B cell (primary cell): ENCODE data around the gene MRPL32. TPM values are rescaled to one million over a fixed set of nuclear protein-coding genes. Genes with fewer than 3 reads are reported as not detected.

ENCODE experiments used
- ATAC-seq: fragments of 200-7000 bp; cut with Tn5 transposase; one replicate; pipeline ENCODE4 v1.10.0; 2021; ENCODE audit warnings: low read depth, mild to moderate bottlenecking, moderate number of reproducible peaks, moderate library complexity
- CTCF ChIA-PET: fragments of 350-600 bp; sonication (Branson Sonifier 250); formaldehyde crosslinking; loops from one replicate; lab custom pipeline; 2021; ENCODE audit warnings: antibody characterized with exemption, inconsistent platforms; lab: Charles Lee
- POLR2A ChIA-PET: fragments of 350-600 bp; sonication (Branson Sonifier 250); formaldehyde crosslinking; loops from one replicate; lab custom pipeline; 2021; ENCODE audit warnings: antibody characterized with exemption; lab: Charles Lee
- DNase-seq: peaks from one replicate; pipeline ENCODE4 v3.0.0; 2013
- H2AFZ ChIP-seq: 2 replicates; pipeline ENCODE4 v1.6.1; 2012; ENCODE audit warnings: mild to moderate bottlenecking, low read depth, low read length; ENCODE audit not compliant: insufficient read depth, poor library complexity, severe bottlenecking
- H3K27ac ChIP-seq, 2 donors: 1 replicate in 1 of 2; 2 replicates in 1 of 2; pipeline ENCODE4 v1.5.1; 2012 to 2013; ENCODE audit warnings: low read length in 2 of 2, mild to moderate bottlenecking in 2 of 2, moderate library complexity in 1 of 2
- H3K27me3 ChIP-seq, 4 experiments: fragments of 200-600 bp in 1 of 4; sonication (generic) in 1 of 4; replicated peaks in 1 of 4; 1 replicate in 2 of 4; 2 replicates in 2 of 4; pipeline versions ENCODE4 v1.6.1 to v1.7.0; 2013 to 2016; ENCODE audit warnings: low read length in 3 of 4, mild to moderate bottlenecking in 2 of 4, mixed read lengths in 1 of 4, moderate library complexity in 1 of 4; ENCODE audit not compliant: insufficient read depth in 4 of 4, control insufficient read depth in 3 of 4; ENCODE audit errors: control extremely low read depth in 1 of 4
- H3K36me3 ChIP-seq, 2 experiments: replicated peaks in 1 of 2; 1 replicate in 1 of 2; 2 replicates in 1 of 2; pipeline versions ENCODE4 v1.6.1 to v1.7.1; 2013; ENCODE audit warnings: low read length in 1 of 2; ENCODE audit not compliant: insufficient read depth in 2 of 2, control insufficient read depth in 1 of 2; ENCODE audit errors: control extremely low read depth in 1 of 2, extremely low read depth in 1 of 2
- H3K4me1 ChIP-seq, 2 donors: fragments of 200-600 bp in 1 of 2; sonication (generic) in 1 of 2; 1 replicate in 1 of 2; 2 replicates in 1 of 2; pipeline versions ENCODE4 v1.5.1 to v1.6.1; 2013 to 2017; ENCODE audit warnings: low read length in 2 of 2; ENCODE audit not compliant: control insufficient read depth in 2 of 2, insufficient read depth in 2 of 2
- H3K4me2 ChIP-seq: replicated peaks from 2 replicates; pipeline ENCODE3; 2012; ENCODE audit warnings: mild to moderate bottlenecking, low read depth, low read length; ENCODE audit not compliant: poor library complexity, severe bottlenecking
- H3K4me3 ChIP-seq, 5 experiments: fragments of 200-600 bp in 1 of 5; sonication (generic) in 1 of 5; 1 replicate in 3 of 5; 2 replicates in 2 of 5; pipeline versions ENCODE4 v1.5.1 to v1.7.0; 2011 to 2016; ENCODE audit warnings: low read length in 4 of 5, mild to moderate bottlenecking in 4 of 5, low read depth in 2 of 5, control low read depth in 1 of 5, moderate library complexity in 1 of 5; ENCODE audit not compliant: insufficient read depth in 1 of 5; ENCODE audit errors: control extremely low read depth in 1 of 5, extremely low read depth in 1 of 5
- H3K79me2 ChIP-seq: fragments of 200-600 bp; sonication (generic); one replicate; pipeline ENCODE4 v1.6.0; 2016; ENCODE audit warnings: low read length; ENCODE audit not compliant: control insufficient read depth, insufficient read depth
- H3K9ac ChIP-seq: fragments of 200-600 bp; sonication (generic); 2 replicates; pipeline ENCODE4 v1.6.1; 2017; ENCODE audit warnings: mild to moderate bottlenecking, low read length, moderate library complexity
- H3K9me3 ChIP-seq, 3 donors: one replicate each; pipeline versions ENCODE4 v1.6.1 to v1.7.1; 2013; ENCODE audit warnings: low read length in 2 of 3; ENCODE audit not compliant: control insufficient read depth in 2 of 3, insufficient read depth in 1 of 3; ENCODE audit errors: control extremely low read depth in 1 of 3
- H4K20me1 ChIP-seq: 2 replicates; pipeline ENCODE4 v1.6.0; 2012; ENCODE audit warnings: mild to moderate bottlenecking, low read length; ENCODE audit not compliant: insufficient read depth, control insufficient read depth, poor library complexity, severe bottlenecking
- H3K27ac Mint-ChIP-seq: one replicate; pipeline ENCODE4 v1.8.0; 2021; ENCODE audit warnings: mixed read lengths
- H3K27me3 Mint-ChIP-seq: one replicate; pipeline ENCODE4 v1.8.0; 2021; ENCODE audit warnings: mixed read lengths
- H3K4me1 Mint-ChIP-seq: one replicate; pipeline ENCODE4 v1.8.0; 2021; ENCODE audit warnings: mixed read lengths
- H3K4me3 Mint-ChIP-seq: one replicate; pipeline ENCODE4 v1.8.0; 2021; ENCODE audit warnings: mixed read lengths
- H3K9me3 Mint-ChIP-seq: one replicate; pipeline ENCODE4 v1.8.0; 2022; ENCODE audit warnings: mixed read lengths; ENCODE audit not compliant: insufficient read depth
- CTCF ChIP-seq: fragments of 200-600 bp; IDR thresholded peaks from one replicate; pipeline ENCODE4 v1.8.0; 2022; ENCODE audit warnings: antibody characterized with exemption, mild to moderate bottlenecking
- EZH2 ChIP-seq: IDR thresholded peaks from 2 replicates; pipeline ENCODE4 v1.6.1; 2012; ENCODE audit warnings: borderline replicate concordance, low read depth, mild to moderate bottlenecking, moderate library complexity, low read length; ENCODE audit not compliant: insufficient read depth, poor library complexity, severe bottlenecking
- WGBS: methylation state at CpG from one replicate; pipeline ENCODE4 v1.1.5; 2013; ENCODE audit warnings: missing lambda C conversion rate; ENCODE audit not compliant: insufficient coverage; 5-methylcytosine and 5-hydroxymethylcytosine counted together
- intact Hi-C: fragments of 100-400 bp; cut with micrococcal nuclease; formaldehyde crosslinking; loops from one replicate; pipeline ENCODE4 v1.10.0; 2022
- polyA plus RNA-seq: library from polyadenylated mRNA; depleted of rRNA; stranded (reverse); fragments of >200 nt; gene quantifications from 2 replicates; pipeline ENCODE4 v1.2.3, GENCODE V29; 2012
- total RNA-seq, 2 donors: library from RNA; stranded (reverse); fragments of 120-200 nt in 1 of 2; gene quantifications; 1 replicate in 1 of 2; 2 replicates in 1 of 2; pipeline versions ENCODE4 v1.2.3 to v1.2.4, GENCODE V29; 2013 to 2022

Gene MRPL32
- total and polyA plus RNA-seq, 2 donors (not counting 1 experiment from before 2014, with no cell fraction given): 25.3 to 31.7 TPM

DNA sequence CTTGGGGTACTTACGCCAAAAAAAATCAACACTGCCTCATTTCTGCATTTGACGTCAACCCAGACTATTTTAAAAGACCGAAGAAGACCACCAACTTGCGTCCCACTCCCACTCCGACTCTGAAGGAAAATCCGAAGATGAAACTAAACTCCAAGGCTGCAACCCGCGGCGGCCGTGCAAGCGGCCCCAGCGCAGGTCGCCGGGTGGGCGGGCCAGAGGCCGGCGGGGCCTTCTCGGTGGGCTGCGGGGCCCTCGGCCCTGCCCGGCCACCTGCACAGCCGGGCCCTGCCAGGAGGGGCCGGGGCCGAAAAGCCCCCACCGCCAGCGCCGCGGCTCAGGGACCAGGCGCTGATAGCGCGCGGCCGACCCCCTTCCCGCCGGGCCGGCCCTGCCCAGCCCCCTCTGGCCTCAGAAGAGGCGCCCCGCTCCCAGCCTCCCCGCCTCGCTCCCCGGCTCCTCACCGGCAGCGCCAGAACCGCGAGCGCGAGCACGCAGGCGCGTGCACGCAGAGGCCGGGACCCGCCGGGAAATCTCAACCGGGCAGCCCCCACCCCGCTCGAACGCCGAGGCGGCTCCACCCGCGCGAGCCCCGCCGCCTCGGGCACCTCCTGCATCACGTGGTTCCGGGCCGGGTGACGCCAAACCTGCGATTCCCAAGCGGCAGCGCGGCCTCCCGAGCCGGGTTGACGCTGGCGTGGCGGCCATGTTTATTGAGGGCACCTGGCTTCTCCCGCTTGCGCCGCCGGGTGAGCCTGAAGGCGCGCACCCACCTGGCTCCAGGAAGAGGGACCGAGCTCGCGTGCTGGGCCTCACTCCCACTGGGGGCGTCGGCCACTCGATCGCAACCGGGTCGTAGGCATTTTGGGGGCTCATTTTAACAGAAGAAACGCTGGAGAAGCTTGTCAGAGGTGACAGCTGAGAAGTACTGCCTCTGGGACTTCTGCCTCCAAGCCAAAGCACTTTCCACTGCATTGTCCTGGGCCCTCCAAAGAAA lies 20.4 kb upstream of the MRPL32 start, which contains the start of gene C7orf25:
Gene C7orf25, minus strand, starts transcription at position 617 of the 994 bp plus-strand sequence. CDS start 1,170 bp downstream, outside the sequence.
- peak within 1 kb of the TSS; percentile 90 for H3K27ac Mint-ChIP-seq
- intact Hi-C loops: loop anchor here (1.0 to 2.0 kb wide), 4 partner anchors 21 to 1579 kb away; partner anchors contain the start of genes MRPL32, NUDCD3 and PSMA2
- H2AFZ ChIP-seq: peak within 1 kb of the TSS; percentile 91
- no peaks in the 10 kb centered on the region for H3K9me3 Mint-ChIP-seq
- peak within 1 kb of the TSS; percentile 92 for H3K4me3 Mint-ChIP-seq
- H3K4me1 Mint-ChIP-seq: peaks cover 49% of the 10 kb centered on the region
- ChIA-PET POLR2A (interaction anchor here (0.9 to 1.3 kb wide), 2 partner anchors 20 to 21 kb away, joined by 4 to 5 read pairs; partner anchors contain the start of genes MRPL32 and PSMA2), CTCF (interaction anchor here (0.9 to 1.7 kb wide), 5 partner anchors 20 to 1579 kb away, joined by 3 to 7 read pairs (median 3); partner anchors contain the start of genes MRPL32, NUDCD3, PSMA2 and STK17A)
- no peaks in the 10 kb centered on the region for H4K20me1 ChIP-seq
- H3K27me3 Mint-ChIP-seq: no peaks in the 10 kb centered on the region
- H3K79me2 ChIP-seq: peaks cover 9% of the 10 kb centered on the region
- peak within 1 kb of the TSS; percentile 45 to 83 (median 74) for H3K4me3 ChIP-seq
- under 1% methylated on average over 95 of the region's 95 CpGs for WGBS
- no peaks in the 10 kb centered on the region for H3K27me3 ChIP-seq
- DNase-seq (peak; percentile 96), ATAC-seq (peak; percentile 92)
- peak within 1 kb of the TSS; percentile 40 to 72 for H3K27ac ChIP-seq
- peaks cover 0 to 5% of the 10 kb centered on the region in 2 experiments for H3K36me3 ChIP-seq
- H3K4me1 ChIP-seq: peaks cover 19 to 21% of the 10 kb centered on the region in 2 donors
- peak within 1 kb of the TSS; percentile 92 for H3K4me2 ChIP-seq
- H3K9me3 ChIP-seq: no peaks in the 10 kb centered on the region
- TF ChIP-seq CTCF (no peak), EZH2 (no peak)
- H3K9ac ChIP-seq: peak within 1 kb of the TSS; percentile 85
